ENCODE measurements around the gene FICD.

The FICD gene

DNA sequence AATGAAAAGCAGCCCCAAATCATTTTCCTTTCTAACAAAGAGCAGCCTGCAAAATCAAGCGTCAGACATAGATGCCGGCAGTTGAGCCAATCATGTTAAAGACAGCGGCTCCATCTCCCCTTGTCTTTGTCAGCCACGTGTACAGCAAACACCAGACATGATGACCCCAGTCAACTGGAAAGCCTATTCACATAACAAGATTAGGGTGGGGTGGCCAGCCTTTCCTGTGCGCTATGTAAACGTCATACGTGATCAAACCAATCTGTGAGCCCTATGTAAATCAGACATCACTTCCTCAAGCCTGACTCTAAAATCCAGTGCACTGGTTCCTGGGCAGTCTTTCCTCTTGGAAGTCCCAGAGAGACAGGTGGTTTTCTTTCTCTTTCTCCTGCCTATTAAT, 9.9 kb upstream of the FICD start:
- Histone ChIP-seq H3K27me3 (ENCODE audit: insufficient read depth, low read length) (no peaks in the 10 kb centered on the region), H3K4me3 (ENCODE audit: low read length) (no peak overlapping the region), H3K36me3 (ENCODE audit: insufficient read depth, low read length) (no peaks in the 10 kb centered on the region), H3K4me1 (ENCODE audit: insufficient read depth, low read length) (no peaks in the 10 kb centered on the region), H3K9me3 (ENCODE audit: insufficient read depth, low read depth, low read length) (peaks cover 20% of the 10 kb centered on the region), H3K27ac (ENCODE audit: low read depth, low read length) (no peak overlapping the region), H3K9ac (ENCODE audit: low read depth, low read length) (no peak overlapping the region)
- WGBS, result 90% methylated on average over 7 of the region's 7 CpGs

GRCh38 chr12:108507971-108508642, 7.0 kb upstream of the FICD start:
- 77% methylated on average over 3 of the region's 3 CpGs for WGBS
- H3K27ac ChIP-seq (ENCODE audit: low read depth, low read length), result no peak overlapping the region
- no peak overlapping the region for H3K9ac ChIP-seq (ENCODE audit: low read depth, low read length)
- H3K27me3 ChIP-seq (ENCODE audit: insufficient read depth, low read length), result no peaks in the 10 kb centered on the region
- no peak overlapping the region for H3K4me3 ChIP-seq (ENCODE audit: low read length)
- H3K4me1 ChIP-seq (ENCODE audit: insufficient read depth, low read length), result no peaks in the 10 kb centered on the region
- H3K9me3 ChIP-seq (ENCODE audit: insufficient read depth, low read depth, low read length), result peaks cover 12% of the 10 kb centered on the region
- no peaks in the 10 kb centered on the region for H3K36me3 ChIP-seq (ENCODE audit: insufficient read depth, low read length)

GRCh38 chr12:108509806-108510205, 5.3 kb upstream of the FICD start:
- WGBS, result no CpG with 5 or more reads among the region's 1 CpG
- H3K4me1 ChIP-seq (ENCODE audit: insufficient read depth, low read length), result no peaks in the 10 kb centered on the region
- no peaks in the 10 kb centered on the region for H3K27me3 ChIP-seq (ENCODE audit: insufficient read depth, low read length)
- H3K9ac ChIP-seq (ENCODE audit: low read depth, low read length), result no peak overlapping the region
- H3K27ac ChIP-seq (ENCODE audit: low read depth, low read length), result no peak overlapping the region
- H3K4me3 ChIP-seq (ENCODE audit: low read length), result no peak overlapping the region
- 0 out of 2 replicates have a peak, but pooled peaks cover 5% of the 10 kb centered on the region for H3K9me3 ChIP-seq (ENCODE audit: insufficient read depth, low read depth, low read length)
- no peaks in the 10 kb centered on the region for H3K36me3 ChIP-seq (ENCODE audit: insufficient read depth, low read length)

DNA sequence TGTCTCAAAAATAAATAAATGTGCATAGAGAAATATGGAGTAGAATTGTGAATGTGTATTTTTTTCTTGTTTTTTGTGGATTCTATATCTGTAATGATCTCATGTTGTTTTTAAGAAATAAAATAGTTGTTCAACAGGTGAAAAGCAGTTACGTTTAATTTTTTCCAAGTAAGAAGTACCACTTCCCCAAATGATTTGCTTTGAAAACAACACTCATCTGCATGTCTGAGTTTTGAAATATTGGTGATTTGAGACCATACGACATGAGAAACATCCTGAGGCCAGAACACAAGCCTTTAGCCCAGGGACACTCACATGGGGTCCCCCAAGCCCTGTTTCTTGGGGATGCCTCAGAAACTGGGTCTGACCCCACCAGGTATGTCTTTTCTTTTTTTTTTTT, 4.2 kb upstream of the FICD start:
- Histone ChIP-seq H3K27me3 (ENCODE audit: insufficient read depth, low read length) (no peaks in the 10 kb centered on the region), H3K36me3 (ENCODE audit: insufficient read depth, low read length) (no peaks in the 10 kb centered on the region), H3K27ac (ENCODE audit: low read depth, low read length) (no peak overlapping the region), H3K4me1 (ENCODE audit: insufficient read depth, low read length) (no peaks in the 10 kb centered on the region), H3K9ac (ENCODE audit: low read depth, low read length) (no peak overlapping the region), H3K4me3 (ENCODE audit: low read length) (no peak overlapping the region), H3K9me3 (ENCODE audit: insufficient read depth, low read depth, low read length) (0 out of 2 replicates have a peak, but pooled peaks cover 5% of the 10 kb centered on the region)
- 97% methylated on average over 1 of the region's 2 CpGs for WGBS

GRCh38 chr12:108511633-108512540, 3.2 kb upstream of the FICD start:
- Histone ChIP-seq H3K4me3 (ENCODE audit: low read length) (no peak overlapping the region), H3K36me3 (ENCODE audit: insufficient read depth, low read length) (peaks cover under 1% of the 10 kb centered on the region; the same call in 1 of the 2 replicates), H3K4me1 (ENCODE audit: insufficient read depth, low read length) (no peaks in the 10 kb centered on the region), H3K27ac (ENCODE audit: low read depth, low read length) (no peak overlapping the region), H3K9ac (ENCODE audit: low read depth, low read length) (no peak overlapping the region), H3K27me3 (ENCODE audit: insufficient read depth, low read length) (no peaks in the 10 kb centered on the region), H3K9me3 (ENCODE audit: insufficient read depth, low read depth, low read length) (0 out of 2 replicates have a peak, but pooled peaks cover 5% of the 10 kb centered on the region)
- 30% methylated on average over 15 of the region's 15 CpGs for WGBS

- no peaks in the 10 kb centered on the region for H3K4me1 ChIP-seq (ENCODE audit: insufficient read depth, low read length)
- H3K4me3 ChIP-seq (ENCODE audit: low read length), result peak overlapping the region; percentile 80
- 40% methylated on average over 19 of the region's 19 CpGs for WGBS
- H3K9me3 ChIP-seq (ENCODE audit: insufficient read depth, low read depth, low read length), result 0 out of 2 replicates have a peak, but pooled peaks cover 4% of the 10 kb centered on the region
- no peaks in the 10 kb centered on the region for H3K27me3 ChIP-seq (ENCODE audit: insufficient read depth, low read length)
- peaks cover 27% of the 10 kb centered on the region for H3K36me3 ChIP-seq (ENCODE audit: insufficient read depth, low read length)
- peak overlapping the region; percentile 61; the same call in 1 of the 2 replicates for H3K9ac ChIP-seq (ENCODE audit: low read depth, low read length)
- no peak overlapping the region for H3K27ac ChIP-seq (ENCODE audit: low read depth, low read length)
These were observed 557 bp upstream of the FICD start for GRCh38 chr12:108514468-108514972.

GRCh38 chr12:108515916-108516315, 839 bp downstream of the FICD start:
- Histone ChIP-seq H3K4me3 (ENCODE audit: low read length) (peak overlapping the region; percentile 80), H3K9me3 (ENCODE audit: insufficient read depth, low read depth, low read length) (no peaks in the 10 kb centered on the region), H3K9ac (ENCODE audit: low read depth, low read length) (peak overlapping the region; percentile 83; the same call in 1 of the 2 replicates), H3K27me3 (ENCODE audit: insufficient read depth, low read length) (no peaks in the 10 kb centered on the region), H3K4me1 (ENCODE audit: insufficient read depth, low read length) (no peaks in the 10 kb centered on the region), H3K36me3 (ENCODE audit: insufficient read depth, low read length) (peaks cover 41% of the 10 kb centered on the region), H3K27ac (ENCODE audit: low read depth, low read length) (no peak overlapping the region)
- 75% methylated on average over 5 of the region's 5 CpGs for WGBS

DNA sequence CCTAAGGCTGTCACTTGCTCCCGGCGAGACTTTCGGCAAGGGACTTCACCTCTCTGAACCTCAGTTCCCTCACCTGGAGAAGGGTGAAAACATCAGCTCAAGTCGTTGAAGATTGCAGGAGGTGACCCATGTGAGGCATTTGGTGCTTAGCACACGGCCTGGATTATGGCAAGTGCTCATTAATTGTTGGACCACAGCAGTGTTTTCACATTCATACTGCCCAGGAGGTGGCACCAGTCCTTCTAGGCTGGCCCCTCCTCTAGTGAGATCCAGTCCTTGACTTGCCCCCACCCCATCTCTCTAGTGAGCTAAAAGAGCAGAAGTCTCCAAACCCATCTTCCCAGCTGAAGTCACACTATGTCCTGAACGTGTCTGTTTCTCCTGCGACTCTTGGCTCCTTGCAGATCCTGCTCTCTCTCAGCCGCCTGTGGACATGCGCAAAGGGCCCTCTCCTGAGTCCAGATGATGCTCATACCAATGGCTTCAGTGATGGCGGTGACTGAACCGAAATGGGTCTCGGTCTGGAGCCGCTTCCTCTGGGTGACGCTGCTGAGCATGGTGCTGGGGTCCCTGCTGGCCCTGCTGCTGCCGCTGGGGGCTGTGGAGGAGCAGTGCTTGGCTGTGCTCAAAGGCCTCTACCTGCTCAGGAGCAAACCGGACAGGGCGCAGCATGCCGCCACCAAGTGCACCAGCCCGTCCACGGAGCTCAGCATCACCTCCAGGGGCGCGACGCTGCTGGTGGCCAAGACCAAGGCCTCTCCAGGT, 1.6 kb downstream of the FICD start:
- H3K9me3 ChIP-seq (ENCODE audit: insufficient read depth, low read depth, low read length), result no peaks in the 10 kb centered on the region
- no peak overlapping the region for H3K27ac ChIP-seq (ENCODE audit: low read depth, low read length)
- H3K36me3 ChIP-seq (ENCODE audit: insufficient read depth, low read length), result peaks cover 48% of the 10 kb centered on the region
- 92% methylated on average over 23 of the region's 23 CpGs for WGBS
- H3K9ac ChIP-seq (ENCODE audit: low read depth, low read length), result no peak overlapping the region
- H3K4me1 ChIP-seq (ENCODE audit: insufficient read depth, low read length), result no peaks in the 10 kb centered on the region
- H3K4me3 ChIP-seq (ENCODE audit: low read length), result peak overlapping the region; percentile 80; the same call in 1 of the 2 replicates
- H3K27me3 ChIP-seq (ENCODE audit: insufficient read depth, low read length), result no peaks in the 10 kb centered on the region

DNA sequence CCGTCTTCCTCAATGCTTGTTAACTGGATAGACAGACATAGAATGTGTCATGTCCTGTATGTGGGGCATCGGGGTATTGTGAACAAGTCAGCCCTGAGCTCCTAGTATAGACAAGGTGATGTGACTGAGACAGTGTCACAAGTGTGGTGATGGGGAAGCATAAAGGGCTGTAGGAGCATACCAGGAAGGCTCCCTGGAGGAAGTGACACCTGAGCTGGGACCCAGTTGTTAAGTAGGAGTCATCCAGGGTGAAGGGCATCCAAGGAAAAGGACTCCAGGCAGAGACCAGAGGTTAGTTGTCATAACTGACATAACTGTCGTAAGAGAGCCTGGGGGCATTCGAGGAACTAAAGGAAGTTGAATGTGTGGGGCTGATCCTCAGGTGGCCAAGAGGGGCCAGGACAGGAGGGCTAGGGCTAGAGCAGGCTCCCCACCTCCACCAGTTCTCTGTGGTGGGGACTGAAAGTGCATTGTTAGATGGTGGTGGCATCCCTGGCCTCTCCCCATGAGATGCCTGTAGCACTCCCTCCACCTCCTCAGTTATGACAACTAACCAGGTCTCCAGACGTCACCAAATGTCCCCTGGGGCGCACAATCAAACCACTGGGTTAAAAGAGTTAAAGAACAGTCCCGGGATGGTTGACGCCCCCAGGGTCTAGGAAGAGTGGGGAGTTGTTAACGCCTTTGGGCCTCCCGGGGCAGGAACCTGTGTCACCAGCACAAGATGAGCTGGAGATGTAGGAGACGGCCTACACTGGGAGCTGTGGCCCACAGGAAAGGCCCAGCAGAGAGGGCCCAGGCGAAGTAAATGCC, 2.4 kb downstream of the FICD start:
- no peaks in the 10 kb centered on the region for H3K27me3 ChIP-seq (ENCODE audit: insufficient read depth, low read length)
- H3K36me3 ChIP-seq (ENCODE audit: insufficient read depth, low read length), result peaks cover 56% of the 10 kb centered on the region
- no peaks in the 10 kb centered on the region for H3K4me1 ChIP-seq (ENCODE audit: insufficient read depth, low read length)
- WGBS, result 92% methylated on average over 12 of the region's 12 CpGs
- H3K27ac ChIP-seq (ENCODE audit: low read depth, low read length), result no peak overlapping the region
- no peak overlapping the region for H3K9ac ChIP-seq (ENCODE audit: low read depth, low read length)
- H3K9me3 ChIP-seq (ENCODE audit: insufficient read depth, low read depth, low read length), result no peaks in the 10 kb centered on the region
- H3K4me3 ChIP-seq (ENCODE audit: low read length), result no peak overlapping the region

GRCh38 chr12:108518101-108518715, 3.1 kb downstream of the FICD start:
- Histone ChIP-seq H3K9me3 (ENCODE audit: insufficient read depth, low read depth, low read length) (no peaks in the 10 kb centered on the region), H3K36me3 (ENCODE audit: insufficient read depth, low read length) (peaks cover 64% of the 10 kb centered on the region), H3K27me3 (ENCODE audit: insufficient read depth, low read length) (no peaks in the 10 kb centered on the region), H3K27ac (ENCODE audit: low read depth, low read length) (no peak overlapping the region), H3K4me3 (ENCODE audit: low read length) (no peak overlapping the region), H3K9ac (ENCODE audit: low read depth, low read length) (no peak overlapping the region), H3K4me1 (ENCODE audit: insufficient read depth, low read length) (no peaks in the 10 kb centered on the region)
- 96% methylated on average over 24 of the region's 24 CpGs for WGBS

All from HUES64 (cell line).